RKO (cell line): ENCODE results near the gene EEF2.

ENCODE experiments used
- DNase-seq: peaks from one replicate; pipeline ENCODE4 v3.0.0-alpha.2; 2016; ENCODE audit warnings: low spot score

Gene EEF2

GRCh38 chr19:3984584-3984907 lies 717 bp downstream of the EEF2 start:
- DNase-seq = no peak

GRCh38 chr19:3983936-3984583 lies 1.2 kb downstream of the EEF2 start:
- DNase-seq = peak; percentile 64

GRCh38 chr19:3983542-3983914 lies 1.7 kb downstream of the EEF2 start:
- DNase-seq = no peak

- peak; percentile 75 for DNase-seq
Measured at GRCh38 chr19:3982701-3983541, 2.3 kb downstream of the EEF2 start.

GRCh38 chr19:3981736-3982681 lies 3.3 kb downstream of the EEF2 start:
- DNase-seq = no peak

GRCh38 chr19:3981373-3981735 lies 3.9 kb downstream of the EEF2 start:
- DNase-seq = no peak

GRCh38 chr19:3980353-3981251 lies 4.7 kb downstream of the EEF2 start:
- no peak for DNase-seq

GRCh38 chr19:3979674-3980352 lies 5.5 kb downstream of the EEF2 start:
- DNase-seq = no peak

- DNase-seq = no peak
Measured at GRCh38 chr19:3979289-3979673, 6.0 kb downstream of the EEF2 start.

- no peak for DNase-seq
Measured at GRCh38 chr19:3978145-3978544, 7.1 kb downstream of the EEF2 start.

GRCh38 chr19:3977242-3978143 lies 7.8 kb downstream of the EEF2 start:
- DNase-seq = no peak

GRCh38 chr19:3976495-3977241 lies 8.6 kb downstream of the EEF2 start:
- DNase-seq = peak; percentile 78

GRCh38 chr19:3975637-3976087 lies 9.6 kb downstream of the EEF2 start:
- no peak for DNase-seq

GRCh38 chr19:3975144-3975543 lies 10.1 kb downstream of the EEF2 start:
- no peak for DNase-seq

GRCh38 chr19:3970808-3971598 lies 14.3 kb downstream of the EEF2 start, which contains the start of gene DAPK3:
DAPK3 (minus strand) TSS chr19:3971099; CDS start chr19:3969735, 1,364 bp downstream.
- peak; percentile 97 for DNase-seq

GRCh38 chr19:3970313-3970807 lies 14.9 kb downstream of the EEF2 start:
- no peak for DNase-seq

GRCh38 chr19:3969435-3970312 lies 15.6 kb downstream of the EEF2 start:
- peak; percentile 88 for DNase-seq
